SU-DHL-6 (cell line): ENCODE data around the gene SRGAP3.

Experiments
- H2AFZ ChIP-seq: fragments of 200-600 bp; sonication (generic); 2 replicates; pipeline ENCODE4 v1.6.1; 2014; ENCODE audit warnings: low read depth, mild to moderate bottlenecking, moderate library complexity, mixed read lengths, antibody characterized with exemption, low read length; ENCODE audit not compliant: severe bottlenecking
- H3F3A ChIP-seq: fragments of 200-600 bp; shearing (Covaris generic); 2 replicates; pipeline ENCODE4 v1.6.0; 2016; ENCODE audit warnings: antibody characterized with exemption, mild to moderate bottlenecking; ENCODE audit not compliant: insufficient read depth
- H3K27ac ChIP-seq: fragments of 200-600 bp; sonication (generic); 2 replicates; pipeline ENCODE4 v1.5.1; 2016; ENCODE audit warnings: low read depth, mild to moderate bottlenecking, low read length, moderate library complexity, mixed read lengths
- H3K27me3 ChIP-seq: fragments of 200-600 bp; sonication (generic), shearing (Covaris generic); 2 replicates; pipeline ENCODE4 v1.6.0; 2014; ENCODE audit warnings: mild to moderate bottlenecking, low read length
- H3K36me3 ChIP-seq: fragments of 200-600 bp; sonication (generic); 2 replicates; pipeline ENCODE4 v1.6.1; 2014; ENCODE audit warnings: mild to moderate bottlenecking, low read length, mixed read lengths
- H3K4me2 ChIP-seq: fragments of 300-600, 200-600 bp; shearing (Covaris generic), sonication (generic); 2 replicates; pipeline ENCODE4 v1.6.0; 2014; ENCODE audit warnings: low read length, low read depth, mild to moderate bottlenecking; ENCODE audit not compliant: poor library complexity, severe bottlenecking
- H3K4me3 ChIP-seq: fragments of 200-600 bp; sonication (generic); 2 replicates; pipeline ENCODE4 v1.5.1; 2014; ENCODE audit warnings: antibody characterized with exemption, low read length, mild to moderate bottlenecking, mixed read lengths; ENCODE audit not compliant: insufficient read depth, poor library complexity, severe bottlenecking
- H3K79me2 ChIP-seq: fragments of 200-600 bp; sonication (generic); 2 replicates; pipeline ENCODE4 v1.6.1; 2014; ENCODE audit warnings: mild to moderate bottlenecking, low read length, moderate library complexity; ENCODE audit not compliant: insufficient read depth
- H3K9ac ChIP-seq: fragments of 200-600 bp; sonication (generic); 2 replicates; pipeline ENCODE4 v1.7.0; 2014; ENCODE audit warnings: mild to moderate bottlenecking, low read length
- H3K9me2 ChIP-seq: fragments of 200-600 bp; sonication (generic); replicated peaks from 2 replicates; pipeline ENCODE4 v1.6.1; 2014; ENCODE audit warnings: low read length; ENCODE audit not compliant: insufficient read depth
- H3K9me3 ChIP-seq: fragments of 200-600 bp; sonication (generic); 2 replicates; pipeline ENCODE4 v1.6.1; 2014; ENCODE audit warnings: low read length, mixed read lengths; ENCODE audit not compliant: insufficient read depth
- H4K20me1 ChIP-seq: fragments of 200-600 bp; sonication (generic); 2 replicates; pipeline ENCODE4 v1.6.1; 2014; ENCODE audit warnings: low read depth, mild to moderate bottlenecking, antibody characterized with exemption, low read length, moderate library complexity, mixed read lengths
- CTCF ChIP-seq: fragments of 200-600 bp; sonication (generic); IDR thresholded peaks from one replicate; pipeline ENCODE4 v1.5.1; 2017; ENCODE audit warnings: antibody characterized with exemption, mild to moderate bottlenecking, low read length, moderate library complexity; ENCODE audit not compliant: insufficient read depth, poor library complexity, severe bottlenecking
- EZH2phosphoT487 ChIP-seq: fragments of 200-600 bp; sonication (generic), shearing (Covaris generic); conservative IDR thresholded peaks from 2 replicates; pipeline ENCODE4 v1.6.1; 2018; ENCODE audit warnings: mild to moderate bottlenecking, antibody characterized with exemption, low read length, moderate library complexity, mixed read lengths

Gene SRGAP3

DNA sequence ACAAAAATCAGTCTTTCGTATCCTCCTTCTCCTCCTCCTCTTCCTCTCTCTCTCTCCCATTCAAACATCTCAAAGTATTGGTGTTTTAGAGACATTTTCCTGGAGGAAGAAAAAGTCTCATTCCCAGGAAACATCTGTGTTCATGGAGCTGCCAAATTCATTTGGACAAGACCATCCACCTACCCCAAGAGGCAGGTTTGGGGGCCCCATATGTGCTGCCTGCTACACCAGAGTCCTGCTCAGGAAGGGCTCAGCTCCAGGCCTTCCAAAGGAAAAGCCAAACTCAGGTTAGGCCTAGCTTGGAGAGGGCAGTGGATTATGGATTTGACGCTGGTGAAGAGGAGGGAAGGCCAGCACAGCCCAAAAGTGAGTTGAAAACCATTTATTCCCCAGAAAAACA, 131.2 kb downstream of the SRGAP3 start:
- H4K20me1 ChIP-seq, result no peaks in the 10 kb centered on the region
- no peaks in the 10 kb centered on the region for H3K9me2 ChIP-seq
- no peak overlapping the region for H3K9ac ChIP-seq
- H2AFZ ChIP-seq, result no peak overlapping the region
- H3K27me3 ChIP-seq, result no peaks in the 10 kb centered on the region
- H3K27ac ChIP-seq, result no peak overlapping the region
- H3K79me2 ChIP-seq, result no peaks in the 10 kb centered on the region
- no peaks in the 10 kb centered on the region for H3F3A ChIP-seq
- no peak overlapping the region for H3K4me2 ChIP-seq
- H3K4me3 ChIP-seq, result no peak overlapping the region
- no peak for TF ChIP-seq CTCF
- TF ChIP-seq EZH2phosphoT487, result no peak
- H3K9me3 ChIP-seq, result no peaks in the 10 kb centered on the region
- H3K36me3 ChIP-seq, result no peaks in the 10 kb centered on the region

GRCh38 chr3:9117220-9117619, 132.2 kb downstream of the SRGAP3 start:
- TF ChIP-seq CTCF (no peak), EZH2phosphoT487 (no peak)
- Histone ChIP-seq H3K27me3 (no peaks in the 10 kb centered on the region), H3K36me3 (no peaks in the 10 kb centered on the region)

DNA sequence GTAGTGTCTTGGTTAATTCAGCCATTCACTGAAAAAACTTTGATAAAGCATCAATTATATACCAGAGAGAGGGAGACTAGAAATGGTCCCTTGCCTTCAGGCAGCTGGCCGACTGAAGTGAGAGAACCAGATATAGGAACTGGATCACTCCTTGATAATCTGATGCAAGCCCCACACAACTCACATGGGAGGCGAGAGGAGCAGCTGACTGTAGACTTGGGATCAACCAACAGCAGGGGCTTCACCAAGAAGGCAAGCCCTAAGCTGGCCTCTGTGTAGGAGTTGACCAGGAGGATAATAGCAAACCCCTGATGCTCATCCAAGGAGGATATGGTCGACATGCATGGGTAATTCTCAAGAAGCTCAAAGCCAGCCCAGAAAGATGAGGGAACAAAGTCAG, 133.1 kb downstream of the SRGAP3 start:
- no peaks in the 10 kb centered on the region for H3K27me3 ChIP-seq
- no peaks in the 10 kb centered on the region for H4K20me1 ChIP-seq
- H3K9me2 ChIP-seq, result no peaks in the 10 kb centered on the region
- no peaks in the 10 kb centered on the region for H3K36me3 ChIP-seq
- H3K79me2 ChIP-seq, result no peaks in the 10 kb centered on the region
- H3F3A ChIP-seq, result no peaks in the 10 kb centered on the region
- H3K9me3 ChIP-seq, result no peaks in the 10 kb centered on the region
- H3K27ac ChIP-seq, result no peak overlapping the region
- H3K4me3 ChIP-seq, result no peak overlapping the region
- H2AFZ ChIP-seq, result no peak overlapping the region
- no peak overlapping the region for H3K9ac ChIP-seq
- no peak for TF ChIP-seq EZH2phosphoT487
- no peak for TF ChIP-seq CTCF
- H3K4me2 ChIP-seq, result no peak overlapping the region

More at GRCh38 chr3:9117220-9117619, 132.2 kb downstream of the SRGAP3 start:
- Histone ChIP-seq H3K9me2 (no peaks in the 10 kb centered on the region), H4K20me1 (no peaks in the 10 kb centered on the region), H3F3A (no peaks in the 10 kb centered on the region), H2AFZ (no peak overlapping the region), H3K4me2 (no peak overlapping the region), H3K79me2 (no peaks in the 10 kb centered on the region), H3K9ac (no peak overlapping the region), H3K4me3 (no peak overlapping the region), H3K27ac (no peak overlapping the region), H3K9me3 (no peaks in the 10 kb centered on the region)
